ENCODE results near the gene DGKI.

DGKI gene

DNA sequence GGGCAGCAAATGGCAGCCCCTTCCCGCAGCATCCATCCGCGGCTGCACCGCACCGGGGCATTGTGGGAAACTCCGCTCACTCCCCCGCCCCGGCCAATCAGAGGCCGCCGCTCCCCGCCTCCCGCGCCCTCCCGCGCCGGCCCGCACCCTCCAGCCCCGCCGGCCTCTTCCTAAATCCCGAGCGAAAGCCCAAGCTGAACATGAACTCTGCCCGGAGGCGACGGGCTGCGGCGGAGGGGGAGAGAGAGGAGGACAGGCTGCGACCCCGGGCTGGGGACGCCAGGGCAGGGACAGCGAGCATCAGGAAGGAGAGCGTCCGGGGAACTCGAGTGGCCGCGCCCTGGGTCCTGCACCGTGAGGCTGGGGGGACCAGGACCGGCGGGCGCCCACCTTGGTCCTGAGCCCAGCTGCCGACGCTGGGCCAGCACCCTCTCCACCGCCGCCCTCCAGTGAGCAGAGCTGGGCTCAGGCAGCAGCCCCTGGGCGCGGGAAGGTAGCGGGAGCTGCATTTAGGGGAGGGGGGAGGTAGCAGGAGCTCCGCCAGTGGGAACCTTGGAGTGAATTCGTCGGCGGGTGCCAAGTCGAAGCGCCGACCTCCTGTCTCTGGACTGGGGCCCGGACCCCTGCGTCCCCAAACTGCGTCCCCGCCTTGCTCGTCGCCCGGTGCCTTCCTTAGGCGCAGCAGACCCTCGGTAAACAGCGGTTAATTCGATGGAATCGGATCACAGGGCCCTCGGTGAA lies at the start of gene DGKI:
Gene DGKI (minus strand): TSS at position 148 of the 741 bp plus-strand sequence.
- DNase-seq, result no peak

DNA sequence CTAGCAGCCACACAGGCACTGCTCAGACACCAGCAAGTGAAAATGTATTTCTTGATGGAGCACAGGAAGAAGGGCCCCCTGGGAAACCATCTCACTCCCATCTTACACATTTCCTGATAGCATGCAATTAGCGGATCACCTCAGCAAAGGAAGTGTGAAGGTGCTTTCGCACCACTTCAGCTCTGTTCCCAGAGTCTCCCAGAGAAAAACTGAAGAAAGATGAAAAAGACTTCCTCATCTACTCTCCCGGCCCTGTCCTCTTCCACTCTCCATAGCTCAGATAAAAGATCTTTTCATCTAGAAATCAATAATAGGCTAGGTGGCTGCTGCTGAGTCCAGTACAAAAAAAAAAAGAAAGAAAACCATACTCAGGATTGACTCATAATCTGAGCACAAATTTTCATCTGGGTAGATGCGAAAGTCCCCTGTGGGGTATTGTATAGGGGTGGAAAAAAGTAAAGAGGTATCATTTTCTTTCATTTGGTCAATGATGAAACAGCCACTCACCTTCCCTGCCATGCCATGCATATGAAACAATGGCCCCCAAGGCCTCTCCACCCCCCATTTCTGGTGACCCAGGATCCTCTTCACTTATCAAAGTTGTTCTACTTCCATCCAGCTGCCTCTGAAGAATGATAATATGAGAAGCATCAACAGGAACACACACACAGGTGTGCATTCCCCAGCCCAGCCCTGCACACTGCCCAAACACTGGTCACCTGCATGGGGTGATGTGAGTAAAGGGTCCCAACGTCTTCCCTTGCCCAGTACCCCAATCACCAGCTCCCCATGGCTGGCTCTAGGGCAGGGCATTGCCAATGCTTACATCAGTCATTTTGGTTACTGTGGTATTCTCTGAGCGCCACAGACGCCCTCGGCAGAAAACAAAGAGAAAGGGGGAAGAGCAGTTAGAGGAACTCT lies 48.8 kb upstream of the DGKI start:
- DNase-seq, result no peak

DNA sequence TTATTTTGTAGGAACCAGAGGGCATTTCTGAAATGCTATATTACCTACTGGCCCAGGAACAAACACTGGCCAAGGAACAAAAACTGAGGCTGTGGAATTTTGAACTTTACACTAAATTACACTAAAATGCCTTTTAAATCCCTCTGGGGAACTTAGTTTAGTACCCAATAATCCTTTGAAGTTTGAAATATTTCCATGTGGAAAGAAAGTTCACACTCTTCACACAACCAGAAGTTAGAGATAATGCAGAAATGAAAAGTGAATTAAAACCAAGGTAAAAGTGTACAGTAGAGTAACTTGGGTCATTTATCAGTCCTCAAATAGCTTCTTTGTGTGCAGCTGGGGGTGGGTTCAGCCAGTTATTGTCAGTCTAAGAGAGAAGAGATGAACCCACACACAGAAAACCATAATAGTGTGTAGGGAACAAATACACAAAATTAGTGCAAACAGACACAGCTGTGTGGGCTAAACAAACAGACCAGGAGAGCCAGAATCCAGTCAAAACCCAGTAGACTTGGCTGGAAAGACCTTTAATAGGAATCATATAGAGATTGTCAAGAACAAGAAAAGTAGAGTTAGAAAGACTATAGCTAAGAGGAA lies 46.5 kb upstream of the DGKI start:
- no peak for DNase-seq

DNA sequence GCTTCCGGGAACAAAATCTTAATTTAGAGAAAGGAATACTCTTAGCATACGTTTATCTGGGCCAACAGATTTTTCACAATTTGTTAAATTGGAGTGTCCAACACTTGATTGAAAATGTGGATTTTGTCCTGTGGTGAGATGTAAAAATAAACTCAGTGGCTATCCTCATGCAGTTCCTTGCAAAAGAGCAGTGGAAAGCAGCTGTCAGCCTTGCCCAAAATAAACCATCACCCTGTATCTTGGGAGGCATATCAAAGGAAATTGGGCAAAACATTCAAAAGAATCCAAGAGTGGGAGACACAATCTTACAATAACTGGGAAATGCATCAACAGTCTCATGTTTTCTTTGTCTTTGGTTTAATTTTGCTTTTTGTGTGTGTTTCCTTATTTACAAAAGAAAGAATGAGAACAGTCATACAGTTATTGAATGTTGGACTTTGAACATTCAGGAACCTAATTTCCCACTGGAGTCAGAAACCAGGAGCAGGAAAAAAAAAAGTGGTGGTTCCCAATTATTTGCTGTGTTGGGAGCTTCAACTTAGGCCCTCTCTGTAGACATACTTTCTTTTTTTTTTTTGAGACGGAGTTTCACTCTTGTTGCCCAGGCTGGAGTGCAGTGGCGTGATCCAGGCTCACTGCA lies 44.4 kb upstream of the DGKI start:
- no peak for DNase-seq

DNA sequence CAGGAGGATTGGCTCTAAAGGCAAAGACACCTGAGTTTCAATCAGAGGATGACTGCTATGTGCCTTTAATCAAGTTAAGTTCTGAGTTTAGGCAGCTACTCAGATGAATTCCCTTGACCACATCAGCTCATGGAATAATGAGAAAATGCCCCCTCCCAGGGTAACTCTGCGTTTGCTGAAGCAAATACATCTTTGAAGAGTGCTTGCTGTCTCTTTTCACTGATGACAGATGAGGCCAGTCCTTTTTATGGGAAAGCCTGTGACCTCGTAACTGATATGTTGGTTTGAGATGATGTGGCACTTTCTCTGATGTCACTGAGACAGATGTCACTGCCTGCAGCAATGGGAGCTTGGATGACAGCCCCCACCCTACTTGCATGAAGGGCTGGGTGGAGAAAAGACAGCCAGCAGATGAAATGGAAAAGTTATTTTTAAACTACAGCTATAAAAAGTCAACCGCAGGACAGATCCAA lies 43.7 kb upstream of the DGKI start:
- DNase-seq, result no peak

DNA sequence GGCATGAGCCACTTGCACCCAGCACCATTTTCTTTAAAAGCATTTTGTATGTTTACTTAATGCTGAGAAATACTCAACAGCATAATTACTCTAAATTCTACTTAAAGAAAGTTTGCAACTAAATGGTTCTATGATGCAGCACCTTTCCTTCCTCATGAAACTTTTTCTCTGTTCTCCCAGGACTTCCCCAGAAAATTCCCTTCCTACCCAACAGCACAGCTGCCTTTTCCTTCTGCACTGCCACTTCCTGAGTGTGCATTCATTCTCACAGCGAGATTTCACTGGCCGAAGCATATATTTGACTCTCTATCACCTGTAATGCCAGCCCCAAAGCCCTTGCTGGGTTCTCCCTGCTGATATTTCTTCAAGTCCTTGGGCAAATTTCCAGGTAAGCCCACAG lies 41.5 kb upstream of the DGKI start:
- no peak for DNase-seq

DNA sequence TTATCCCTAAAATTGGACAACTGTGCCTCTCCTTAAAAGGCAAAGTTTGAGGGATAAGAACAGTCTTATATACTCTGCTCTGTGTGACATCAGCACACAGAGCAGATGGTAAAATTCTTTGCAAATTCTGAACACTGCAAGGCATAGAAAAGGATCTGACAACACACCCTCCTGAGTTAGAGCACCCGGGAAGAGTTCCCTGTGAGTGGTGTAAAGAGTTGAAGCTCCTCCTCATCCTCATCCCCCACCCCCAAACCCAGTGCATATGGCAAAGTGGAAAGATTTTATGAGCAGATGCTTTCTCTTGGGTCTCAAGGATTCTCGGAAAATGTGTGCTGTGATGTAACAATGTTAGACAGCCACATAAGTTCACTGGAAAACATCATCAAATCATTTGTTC lies 40.0 kb upstream of the DGKI start:
- DNase-seq, result no peak

DNA sequence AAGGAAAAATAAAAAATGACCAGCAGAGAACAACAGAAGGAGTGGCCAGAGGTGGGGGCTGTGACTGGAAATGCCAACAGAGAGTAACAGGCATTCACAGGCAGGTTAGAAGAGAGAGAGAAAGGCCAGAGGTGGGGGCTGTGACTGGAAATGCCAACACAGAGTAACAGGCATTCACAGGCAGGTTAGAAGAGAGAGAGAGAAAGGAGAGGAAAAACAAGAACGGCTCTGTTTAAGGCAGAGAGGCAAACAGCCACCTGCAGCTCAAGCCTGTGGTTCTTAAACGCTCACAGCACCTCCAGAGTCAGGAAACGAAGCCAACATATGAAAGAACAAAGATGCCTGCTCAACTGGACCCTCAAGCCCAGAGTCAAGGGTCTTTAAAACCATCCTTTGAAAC lies 39.5 kb upstream of the DGKI start:
- DNase-seq, result no peak

DNA sequence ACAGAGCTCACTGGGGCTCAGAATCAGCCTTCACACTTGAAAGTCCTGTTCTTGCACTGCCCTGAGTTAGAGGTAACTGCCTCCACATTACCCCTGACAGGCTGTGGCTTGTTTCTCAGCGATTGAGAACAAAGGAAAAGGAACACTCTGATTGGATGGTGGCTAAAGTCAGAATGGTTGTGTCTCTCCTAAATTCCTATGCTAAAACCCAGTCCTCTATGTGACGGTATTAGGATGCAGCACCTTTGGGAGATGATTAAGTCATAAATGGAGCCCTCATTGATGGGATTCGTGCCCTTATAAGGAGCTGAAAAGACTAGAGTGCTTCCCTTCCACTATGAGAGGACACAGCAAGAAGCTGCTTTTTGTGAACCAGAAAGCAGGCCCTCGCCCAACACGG lies 38.9 kb upstream of the DGKI start:
- DNase-seq, result no peak

DNA sequence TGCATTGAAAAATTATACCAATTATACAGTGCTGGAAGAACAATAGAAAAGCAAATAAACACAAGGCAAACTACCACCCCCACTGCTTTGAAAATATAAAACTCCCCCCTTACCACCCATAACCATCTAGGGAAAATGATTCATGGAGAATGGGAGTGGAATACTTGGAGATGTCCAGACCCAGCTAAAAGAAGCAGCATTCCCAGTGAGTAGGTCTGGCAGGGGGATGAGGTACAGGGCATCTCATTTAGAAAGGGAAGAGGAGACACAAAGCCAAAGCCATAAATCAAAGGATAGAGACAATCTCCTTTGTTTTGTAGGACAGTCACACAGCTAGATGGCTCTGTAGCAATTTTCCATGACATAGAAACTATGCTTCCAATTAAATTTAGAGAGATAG lies 36.0 kb upstream of the DGKI start:
- no peak for DNase-seq

DNA sequence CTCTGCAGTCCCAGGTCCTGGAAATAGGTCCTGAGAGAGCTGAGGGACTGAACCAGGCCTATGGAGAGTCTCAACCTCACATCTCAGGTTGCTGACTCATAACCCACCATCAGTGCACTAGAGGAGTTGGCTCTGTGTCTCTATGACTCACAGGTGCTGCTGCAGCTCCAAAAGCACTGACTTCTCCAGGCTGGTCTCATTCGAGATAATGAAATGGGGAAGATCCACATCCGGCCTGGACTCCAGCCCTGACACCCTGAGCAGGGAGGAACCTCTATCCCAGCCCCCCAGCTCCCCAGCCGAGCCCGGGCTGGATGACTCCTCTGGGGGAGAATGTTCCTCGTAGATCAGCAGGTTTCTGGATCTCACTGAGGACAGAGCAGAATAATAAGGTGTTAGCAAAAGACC lies 35.5 kb upstream of the DGKI start:
- no peak for DNase-seq

DNA sequence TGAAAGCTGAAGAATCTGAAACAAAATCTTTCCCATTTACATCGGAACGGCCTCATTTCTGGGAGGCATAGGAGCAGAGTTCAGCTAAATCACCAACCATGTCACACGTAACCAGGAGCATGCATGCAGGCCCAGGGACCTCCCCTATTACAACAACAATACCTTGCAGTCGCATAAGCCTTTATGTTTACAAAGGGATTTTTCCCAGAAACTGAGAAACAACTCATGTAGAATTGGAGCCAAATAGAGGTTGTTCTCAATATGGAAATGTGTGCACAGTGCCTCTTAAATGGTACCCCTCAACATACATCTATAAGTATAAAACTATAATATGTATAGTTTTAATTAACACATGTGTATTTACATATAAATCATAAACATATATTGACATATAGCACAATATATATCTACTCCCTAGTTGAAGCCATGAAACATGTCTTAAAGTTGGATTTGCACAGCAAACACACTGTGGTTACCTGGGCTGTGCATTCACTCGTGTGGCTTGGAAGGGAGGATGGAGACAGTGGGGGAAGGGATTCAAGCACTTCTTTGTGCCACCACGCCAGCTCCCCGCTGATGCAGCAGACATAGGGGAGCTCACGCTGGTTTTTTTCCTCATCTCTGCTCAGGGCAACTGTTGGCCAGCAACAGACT lies 35.0 kb upstream of the DGKI start:
- no peak for DNase-seq

DNA sequence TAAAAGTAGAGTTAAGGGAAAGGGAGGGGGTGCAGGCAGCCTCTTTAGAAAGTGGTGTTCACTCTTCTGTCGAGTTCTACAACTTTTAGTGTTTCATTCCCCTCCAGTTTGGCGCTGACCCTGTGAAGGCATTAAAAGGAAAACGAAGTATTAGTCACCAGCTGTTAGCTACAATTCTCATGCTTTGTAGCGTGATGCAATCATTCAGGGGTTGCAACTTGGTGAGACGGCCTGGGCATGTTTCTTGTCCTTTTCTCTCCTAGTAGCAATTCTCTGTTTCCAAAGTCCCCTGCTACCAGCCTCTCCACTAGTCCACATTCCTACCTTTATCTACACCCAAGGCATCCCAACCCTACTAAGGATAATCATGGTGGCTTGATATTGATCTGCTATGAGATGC lies 33.7 kb upstream of the DGKI start:
- no peak for DNase-seq

DNA sequence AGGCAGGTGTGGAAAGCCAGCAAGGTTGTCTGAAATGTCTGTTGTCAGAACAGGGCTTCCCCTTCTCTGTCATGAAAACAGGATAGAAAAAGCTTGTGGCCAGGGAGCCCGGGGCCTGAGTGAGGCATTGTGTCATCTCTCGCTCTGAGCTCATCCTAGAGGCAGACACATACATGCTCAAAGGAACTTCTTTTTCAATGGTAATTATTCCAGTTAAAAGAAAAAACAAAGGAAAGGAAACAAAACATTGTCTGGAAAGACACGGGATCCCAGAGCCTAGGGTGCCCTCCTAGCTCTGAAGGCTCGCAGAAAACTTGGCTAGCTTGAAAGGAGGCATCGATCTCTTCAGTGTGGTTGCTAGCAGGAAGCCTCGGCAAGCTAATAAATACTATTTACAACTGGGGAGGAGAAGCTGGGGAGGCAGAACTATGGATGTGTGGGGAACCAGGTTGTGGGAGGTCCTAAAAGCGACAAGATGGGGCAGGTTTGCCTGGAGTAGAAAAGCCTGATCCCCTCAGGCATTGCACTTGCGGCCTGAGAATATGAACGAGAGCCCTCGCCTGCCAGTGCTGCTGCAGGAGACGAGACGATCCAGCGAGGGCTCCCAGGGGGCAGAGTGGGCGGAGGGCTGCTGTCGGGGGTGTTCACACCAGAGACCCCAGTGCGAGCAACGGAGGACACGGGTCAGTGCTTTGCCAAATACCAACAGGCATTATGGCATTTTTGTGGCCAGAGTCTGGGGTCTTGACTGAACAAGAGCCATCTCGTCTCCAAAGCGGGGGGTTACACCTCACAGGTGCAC lies 32.8 kb upstream of the DGKI start:
- DNase-seq, result no peak

DNA sequence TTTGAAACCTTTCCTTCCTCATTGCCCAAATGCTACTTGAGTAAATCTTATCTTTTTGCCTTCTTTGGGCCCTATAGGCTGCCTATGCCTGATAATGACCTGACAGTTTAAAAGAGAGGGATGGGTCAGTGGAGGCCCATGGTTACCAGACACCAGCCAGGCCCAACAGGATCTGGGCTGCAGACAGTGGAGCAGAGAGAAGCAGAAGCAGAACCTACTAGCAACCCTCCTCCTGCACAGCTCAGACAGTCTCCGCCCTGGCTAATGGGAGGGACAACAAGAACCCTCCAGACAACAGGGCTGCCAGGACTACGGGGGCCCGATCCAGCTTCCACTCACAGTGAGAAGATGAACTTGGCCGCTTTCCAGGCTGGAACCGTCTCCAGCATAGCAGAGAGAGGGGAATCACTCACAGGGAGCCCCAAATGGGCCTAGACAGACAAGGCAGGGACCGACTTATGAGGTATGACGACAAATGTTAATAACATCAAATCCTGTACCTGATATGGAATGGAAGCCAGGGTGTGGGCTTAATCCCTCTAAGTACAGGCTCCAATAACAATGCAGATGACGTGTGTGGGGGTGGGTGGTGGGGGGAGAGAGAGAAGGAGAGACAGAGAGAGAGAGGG lies 31.7 kb upstream of the DGKI start:
- DNase-seq, result no peak

DNA sequence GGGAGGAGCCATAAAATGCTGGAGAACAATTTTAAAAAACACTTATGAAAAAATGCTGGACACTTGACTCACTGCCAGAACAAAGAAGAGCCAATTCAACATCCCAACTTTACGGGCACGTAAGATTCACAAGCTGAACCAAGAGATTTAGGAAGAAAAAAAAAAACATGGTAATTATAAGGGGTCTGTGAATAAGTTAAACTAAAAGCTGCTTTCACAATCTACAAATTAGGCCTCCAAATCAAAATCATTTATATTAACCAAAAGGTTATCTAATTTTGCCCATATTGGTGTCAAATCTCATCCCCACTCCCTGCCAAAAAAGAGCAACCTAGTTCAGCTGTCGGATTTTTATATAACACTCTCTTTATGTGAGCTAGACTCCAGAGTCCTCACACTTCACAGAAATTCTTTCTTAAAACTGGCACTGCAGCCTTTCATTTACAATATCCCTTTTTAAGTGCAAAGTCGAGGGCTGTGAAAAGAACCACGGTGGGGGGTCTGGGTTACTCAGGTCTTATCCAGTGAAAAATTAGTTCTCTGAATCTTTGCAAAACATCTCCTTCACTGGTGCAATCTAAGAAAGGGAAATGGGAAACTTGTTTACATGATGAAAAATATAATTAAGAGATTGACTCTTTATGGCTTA lies 30.4 kb upstream of the DGKI start:
- DNase-seq, result no peak

DNA sequence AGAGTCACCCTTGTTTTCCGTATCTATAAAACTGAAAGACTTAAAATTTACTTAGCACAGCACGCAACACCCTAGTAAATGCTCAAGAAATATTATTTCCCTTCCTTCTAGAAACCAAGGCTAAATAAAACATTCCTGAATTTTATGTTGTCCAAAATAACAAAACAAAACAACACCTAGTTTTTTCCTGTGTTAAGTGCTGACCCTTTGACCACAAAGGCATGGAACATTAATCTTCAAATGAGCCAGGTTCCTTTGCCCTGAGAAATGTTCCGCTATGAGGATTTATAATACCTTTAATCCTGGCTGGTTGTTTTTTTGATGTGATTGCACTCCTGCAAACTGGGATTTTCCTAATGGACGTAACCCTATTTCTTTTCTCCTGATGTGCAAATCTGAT lies 29.0 kb upstream of the DGKI start:
- no peak for DNase-seq

DNA sequence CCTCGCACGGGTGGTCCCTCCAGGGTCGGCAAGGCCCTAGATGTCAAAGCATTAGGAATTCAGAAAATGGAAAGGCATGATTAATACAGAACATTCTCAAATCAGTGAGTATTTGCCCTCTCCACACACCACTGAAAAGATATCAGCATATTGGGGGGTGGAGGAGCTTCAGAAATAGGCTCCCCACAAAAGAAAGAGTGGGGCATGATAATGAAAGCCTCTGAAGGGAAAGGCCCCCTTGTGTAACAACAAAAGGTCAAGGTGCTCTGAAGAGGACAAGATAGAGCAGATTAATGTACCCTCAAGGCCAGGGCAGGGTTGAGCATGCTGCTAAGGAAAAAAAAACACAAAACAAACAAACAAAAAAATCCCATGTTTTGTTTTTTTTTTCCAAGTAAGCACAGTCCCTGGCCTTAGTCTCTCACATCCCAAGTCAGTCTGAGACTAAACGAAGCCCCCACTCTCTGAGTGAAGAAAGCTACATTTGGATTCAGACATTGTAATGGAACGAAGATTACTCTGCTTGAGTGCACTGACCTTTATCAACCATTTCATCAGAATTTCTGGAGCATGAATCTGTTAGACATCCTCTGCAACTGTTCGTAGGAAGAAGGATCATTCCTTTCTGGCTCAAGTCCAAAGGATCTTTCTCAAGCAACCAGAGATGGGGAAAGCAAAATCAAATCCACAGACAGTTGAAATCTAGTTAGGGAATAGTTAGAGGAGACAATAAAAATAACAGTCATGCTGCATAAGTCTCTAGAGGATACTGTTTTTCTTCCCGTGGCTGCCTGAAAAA lies 27.4 kb upstream of the DGKI start:
- no peak for DNase-seq

DNA sequence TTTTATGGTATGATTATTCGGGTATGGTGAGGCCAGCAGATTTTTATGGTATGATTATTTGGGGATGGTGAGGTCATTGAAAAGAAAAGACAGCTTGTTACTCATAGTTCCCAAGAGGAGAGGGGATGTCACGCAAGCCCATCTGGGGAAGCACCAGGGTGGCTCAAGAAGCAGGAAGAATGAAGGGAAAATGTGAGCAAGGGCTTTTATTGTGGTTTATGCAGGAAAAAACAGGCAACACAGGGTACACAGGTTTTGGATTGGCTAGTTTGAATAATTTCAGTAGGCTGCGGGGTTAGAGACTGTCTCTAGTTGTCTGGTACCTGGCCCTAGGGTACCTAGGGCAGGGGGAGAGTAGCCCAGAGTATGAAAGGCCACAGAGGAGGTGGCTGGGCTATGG lies 26.8 kb upstream of the DGKI start:
- no peak for DNase-seq

Data from AML-193 (cell line).